ENCODE results near the gene SLAMF9. TPM values are rescaled to one million over a fixed set of nuclear protein-coding genes. Genes with fewer than 3 reads are reported as not detected.

SLAMF9 gene
- total and polyA plus RNA-seq, 2 donors (not counting 3 experiments of a cell fraction or from before 2014, with no cell fraction given) = not detected

- no peak for TF ChIP-seq MAX (IDR thresholded peaks at IDR 0.05; ENCODE audit: insufficient read depth, insufficient read length)
- no peak for TF ChIP-seq GATA2 (IDR thresholded peaks at IDR 0.05; ENCODE audit: insufficient read depth, insufficient read length, low read depth, low read length)
- no peak for TF ChIP-seq FOS (IDR thresholded peaks at IDR 0.05; ENCODE audit: borderline replicate concordance, insufficient read depth, low read length)
- no peak for TF ChIP-seq POLR2AphosphoS5 (IDR thresholded peaks at IDR 0.05; ENCODE audit: insufficient read depth, low read depth, low read length)
- TF ChIP-seq POLR2A (IDR thresholded peaks at IDR 0.05; ENCODE audit: low read depth, low read length) = no peak
- TF ChIP-seq JUN (IDR thresholded peaks at IDR 0.05; ENCODE audit: borderline replicate concordance, insufficient read depth, insufficient read length, low read depth) = no peak
- no peak for TF ChIP-seq CTCF (IDR thresholded peaks at IDR 0.05; ENCODE audit: extremely low read depth in 1 of 2, insufficient read depth in 1 of 2, low read depth in 1 of 2, low read length in 2 of 2)
- TF ChIP-seq EZH2 (IDR thresholded peaks at IDR 0.05; ENCODE audit: borderline replicate concordance, low read depth, low read length, severe bottlenecking) = no peak
- TF ChIP-seq MYC (IDR thresholded peaks at IDR 0.05; ENCODE audit: low read depth, low read length) = no peak
- FAIRE-seq (no peak), DNase-seq (ENCODE audit: low read depth, low spot score) (no peak)
- no peak overlapping the region for H3K4me3 ChIP-seq (replicated peaks in 1 of 3; ENCODE audit: insufficient read depth in 1 of 3, low read depth in 1 of 3, low read length in 3 of 3)
- H3K27me3 ChIP-seq (ENCODE audit: control insufficient read depth in 2 of 2, insufficient read depth in 2 of 2, low read length in 2 of 2) = peaks cover 9 to 21% of the 10 kb centered on the region in 2 experiments
- H3K79me2 ChIP-seq (ENCODE audit: control insufficient read depth, insufficient read depth, low read length) = no peaks in the 10 kb centered on the region
- no peak overlapping the region for H3K4me2 ChIP-seq (ENCODE audit: insufficient read depth, low read length)
- no peak overlapping the region for H3K27ac ChIP-seq (ENCODE audit: insufficient read depth, low read depth, low read length)
- H3K9ac ChIP-seq (replicated peaks; ENCODE audit: extremely low read depth, insufficient read depth, low read length) = no peak overlapping the region
- dilution Hi-C loops (cut with MboI; ENCODE audit: extremely low pct_ligation_motif_present, low sequenced_read_pairs) (no loop called here), intact Hi-C loops (cut with micrococcal nuclease) (no loop called here)
- no peaks in the 10 kb centered on the region for H3K4me1 ChIP-seq (ENCODE audit: control insufficient read depth, extremely low read depth, insufficient read depth, low read length)
- H3K36me3 ChIP-seq (ENCODE audit: control insufficient read depth in 2 of 2, extremely low read depth in 1 of 2, insufficient read depth in 2 of 2, low read length in 2 of 2) = no peaks in the 10 kb centered on the region
- H4K20me1 ChIP-seq (replicated peaks; ENCODE audit: control insufficient read depth, extremely low read depth, insufficient read depth, low read length) = no peaks in the 10 kb centered on the region
- POLR2A ChIA-PET = no interaction called here
- CTCF ChIA-PET = interaction anchor here (1.2 to 1.5 kb wide), 2 partner anchors 15 to 37 kb away, joined by 3 to 7 read pairs; no protein-coding TSS in a partner anchor
- H3K9me1 ChIP-seq (replicated peaks; ENCODE audit: control insufficient read depth, extremely low read depth, insufficient read depth, low read length) = no peaks in the 10 kb centered on the region
- H3K9me3 ChIP-seq (replicated peaks; ENCODE audit: control insufficient read depth, insufficient read depth, low read length) = no peaks in the 10 kb centered on the region
- H2AFZ ChIP-seq (ENCODE audit: low read depth, low read length) = no peak overlapping the region
- BruUV-seq (replicated peaks) = no TSS peak
Measured at GRCh38 chr1:159970932-159971342, 16.9 kb upstream of the SLAMF9 start.

All from endothelial cell of umbilical vein (primary cell).